CD4-positive, CD25-positive, alpha-beta regulatory T cell (primary cell): ENCODE results near the gene EXOC4. TPM values are rescaled to one million over a fixed set of nuclear protein-coding genes. Genes with fewer than 3 reads are reported as not detected.

Source experiments
- ATAC-seq, 2 donors: fragments of 150-1000 bp; cut with Tn5 transposase; one replicate each; pipeline ENCODE4 v1.10.0; 2021; ENCODE audit warnings: low read depth in 2 of 2, moderate number of reproducible peaks in 2 of 2, moderate library complexity in 1 of 2
- DNase-seq, 3 donors: peaks; one replicate each; pipeline versions ENCODE4 v3.0.0 to v3.0.0-alpha.2; 2012 to 2022; ENCODE audit warnings: mixed read lengths in 1 of 3
- H3K27ac ChIP-seq: one replicate; pipeline ENCODE4 v1.7.0; 2013; ENCODE audit warnings: mild to moderate bottlenecking, low read length; ENCODE audit not compliant: insufficient read depth, poor library complexity, severe bottlenecking
- H3K27me3 ChIP-seq: one replicate; pipeline ENCODE4 v1.7.0; 2013; ENCODE audit warnings: low read length; ENCODE audit not compliant: control insufficient read depth, insufficient read depth
- H3K36me3 ChIP-seq: one replicate; pipeline ENCODE4 v1.7.0; 2013; ENCODE audit warnings: mild to moderate bottlenecking, low read length, moderate library complexity; ENCODE audit not compliant: control insufficient read depth, insufficient read depth
- H3K4me1 ChIP-seq: 2 replicates; pipeline ENCODE4 v1.7.0; 2013; ENCODE audit warnings: mild to moderate bottlenecking, low read length; ENCODE audit not compliant: insufficient read depth, control insufficient read depth, poor library complexity, severe bottlenecking
- H3K4me3 ChIP-seq: one replicate; pipeline ENCODE4 v1.7.0; 2013; ENCODE audit warnings: low read depth, mild to moderate bottlenecking, low read length, moderate library complexity
- H3K9me3 ChIP-seq, 2 experiments: 1 replicate in 1 of 2; 2 replicates in 1 of 2; pipeline ENCODE4 v1.7.0; 2013; ENCODE audit warnings: low read length in 2 of 2, mild to moderate bottlenecking in 1 of 2, moderate library complexity in 1 of 2; ENCODE audit not compliant: control insufficient read depth in 2 of 2
- H3K27ac Mint-ChIP-seq, 3 donors: one replicate each; pipeline ENCODE4 v1.8.0; 2020 to 2022; ENCODE audit warnings: mild to moderate bottlenecking in 3 of 3, mixed read lengths in 3 of 3, moderate library complexity in 2 of 3
- H3K27me3 Mint-ChIP-seq: one replicate; pipeline ENCODE4 v1.8.0; 2022; ENCODE audit warnings: mild to moderate bottlenecking, mixed read lengths
- H3K36me3 Mint-ChIP-seq: one replicate; pipeline ENCODE4 v1.8.0; 2020; ENCODE audit warnings: mixed read lengths
- H3K4me1 Mint-ChIP-seq, 4 donors: one replicate each; pipeline ENCODE4 v1.8.0; 2020 to 2022; ENCODE audit warnings: mixed read lengths in 4 of 4, mild to moderate bottlenecking in 1 of 4
- H3K4me3 Mint-ChIP-seq, 4 donors: one replicate each; pipeline ENCODE4 v1.8.0; 2020 to 2022; ENCODE audit warnings: mild to moderate bottlenecking in 4 of 4, mixed read lengths in 4 of 4, moderate library complexity in 3 of 4
- H3K9me3 Mint-ChIP-seq, 7 donors: one replicate each; pipeline ENCODE4 v1.8.0; 2020 to 2022; ENCODE audit warnings: mixed read lengths in 7 of 7, mild to moderate bottlenecking in 3 of 7, moderate library complexity in 2 of 7
- polyA plus RNA-seq, 4 donors: library from polyadenylated mRNA; unstranded; fragments of 300-500 nt; fragmentation: Illumina TruSeq; gene quantifications; one replicate each; pipeline ENCODE4 v1.2.3, GENCODE V29; 2021
- total RNA-seq: library from RNA; stranded (reverse); gene quantifications from one replicate; pipeline ENCODE4 v1.2.3, GENCODE V29; 2022

Gene EXOC4
- total and polyA plus RNA-seq, 5 donors from 2014 or later, result 39.1 to 118 (median 52.2) TPM

GRCh38 chr7:134019251-134019650 lies 766.4 kb downstream of the EXOC4 start:
- H3K4me1 Mint-ChIP-seq, result peaks cover 0 to 3% (median 0%) of the 10 kb centered on the region in 4 donors
- ATAC-seq (no peak), DNase-seq (no peak)
- no peak overlapping the region for H3K4me3 Mint-ChIP-seq
- H3K4me1 ChIP-seq, result no peaks in the 10 kb centered on the region
- no peak overlapping the region for H3K27ac Mint-ChIP-seq
- H3K27ac ChIP-seq, result no peak overlapping the region
- no peaks in the 10 kb centered on the region for H3K27me3 ChIP-seq
- H3K9me3 ChIP-seq, result no peaks in the 10 kb centered on the region
- peaks cover 12% of the 10 kb centered on the region for H3K36me3 Mint-ChIP-seq
- no peaks in the 10 kb centered on the region for H3K36me3 ChIP-seq
- no peaks in the 10 kb centered on the region for H3K27me3 Mint-ChIP-seq
- no peaks in the 10 kb centered on the region for H3K9me3 Mint-ChIP-seq
- no peak overlapping the region for H3K4me3 ChIP-seq

GRCh38 chr7:134021836-134022235 lies 769.0 kb downstream of the EXOC4 start:
- H3K4me1 Mint-ChIP-seq, result no peaks in the 10 kb centered on the region
- H3K4me3 Mint-ChIP-seq, result no peak overlapping the region
- no peak overlapping the region for H3K27ac Mint-ChIP-seq
- H3K36me3 Mint-ChIP-seq, result peaks cover 19% of the 10 kb centered on the region
- no peaks in the 10 kb centered on the region for H3K9me3 Mint-ChIP-seq
- no peak overlapping the region for H3K4me3 ChIP-seq
- no peaks in the 10 kb centered on the region for H3K27me3 Mint-ChIP-seq
- DNase-seq (no peak), ATAC-seq (no peak)
- no peaks in the 10 kb centered on the region for H3K27me3 ChIP-seq
- H3K4me1 ChIP-seq, result no peaks in the 10 kb centered on the region
- H3K9me3 ChIP-seq, result no peaks in the 10 kb centered on the region
- H3K36me3 ChIP-seq, result no peaks in the 10 kb centered on the region
- H3K27ac ChIP-seq, result no peak overlapping the region

GRCh38 chr7:134022286-134022911 lies 769.5 kb downstream of the EXOC4 start:
- H3K36me3 ChIP-seq, result no peaks in the 10 kb centered on the region

GRCh38 chr7:134024739-134025138 lies 771.9 kb downstream of the EXOC4 start:
- H3K4me3 Mint-ChIP-seq, result no peak overlapping the region
- Histone ChIP-seq H3K27ac (no peak overlapping the region), H3K36me3 (no peaks in the 10 kb centered on the region), H3K4me3 (no peak overlapping the region), H3K9me3 (no peaks in the 10 kb centered on the region), H3K27me3 (no peaks in the 10 kb centered on the region), H3K4me1 (no peaks in the 10 kb centered on the region)
- H3K27ac Mint-ChIP-seq, result no peak overlapping the region
- ATAC-seq, result no peak
- H3K9me3 Mint-ChIP-seq, result no peaks in the 10 kb centered on the region
- no peaks in the 10 kb centered on the region for H3K27me3 Mint-ChIP-seq
- no peaks in the 10 kb centered on the region for H3K4me1 Mint-ChIP-seq
- peaks cover 23% of the 10 kb centered on the region for H3K36me3 Mint-ChIP-seq
- DNase-seq, result no peak

More at GRCh38 chr7:134022286-134022911, 769.5 kb downstream of the EXOC4 start:
- H3K4me1 Mint-ChIP-seq, result no peaks in the 10 kb centered on the region
- no peaks in the 10 kb centered on the region for H3K9me3 ChIP-seq
- ATAC-seq (no peak), DNase-seq (no peak)
- no peaks in the 10 kb centered on the region for H3K27me3 ChIP-seq
- H3K27ac ChIP-seq, result no peak overlapping the region
- no peak overlapping the region for H3K4me3 Mint-ChIP-seq
- H3K4me1 ChIP-seq, result no peaks in the 10 kb centered on the region
- peaks cover 20% of the 10 kb centered on the region for H3K36me3 Mint-ChIP-seq
- no peaks in the 10 kb centered on the region for H3K9me3 Mint-ChIP-seq
- no peak overlapping the region for H3K4me3 ChIP-seq
- no peaks in the 10 kb centered on the region for H3K27me3 Mint-ChIP-seq
- H3K27ac Mint-ChIP-seq, result no peak overlapping the region

GRCh38 chr7:134028853-134029252 lies 776.0 kb downstream of the EXOC4 start:
- peaks cover 0 to 5% (median 2%) of the 10 kb centered on the region in 4 donors for H3K4me1 Mint-ChIP-seq
- ATAC-seq (no peak), DNase-seq (no peak)
- Histone ChIP-seq H3K27me3 (no peaks in the 10 kb centered on the region), H3K9me3 (no peaks in the 10 kb centered on the region), H3K4me3 (no peak overlapping the region), H3K27ac (no peak overlapping the region), H3K36me3 (no peaks in the 10 kb centered on the region), H3K4me1 (no peaks in the 10 kb centered on the region)
- peaks cover 0 to under 1% (median 0%) of the 10 kb centered on the region in 7 donors for H3K9me3 Mint-ChIP-seq
- peaks cover 22% of the 10 kb centered on the region for H3K36me3 Mint-ChIP-seq
- H3K4me3 Mint-ChIP-seq, result no peak overlapping the region
- H3K27ac Mint-ChIP-seq, result no peak overlapping the region
- H3K27me3 Mint-ChIP-seq, result no peaks in the 10 kb centered on the region

GRCh38 chr7:134029743-134030142 lies 776.9 kb downstream of the EXOC4 start:
- peaks cover 0 to 5% (median 2%) of the 10 kb centered on the region in 4 donors for H3K4me1 Mint-ChIP-seq
- peak overlapping the region in 1 of 4 donors; percentile 75 for H3K4me3 Mint-ChIP-seq
- Histone ChIP-seq H3K27ac (no peak overlapping the region), H3K36me3 (no peaks in the 10 kb centered on the region), H3K27me3 (no peaks in the 10 kb centered on the region), H3K9me3 (no peaks in the 10 kb centered on the region), H3K4me3 (no peak overlapping the region), H3K4me1 (no peaks in the 10 kb centered on the region)
- peaks cover 0 to 2% (median 0%) of the 10 kb centered on the region in 7 donors for H3K9me3 Mint-ChIP-seq
- ATAC-seq (no peak), DNase-seq (no peak)
- no peak overlapping the region for H3K27ac Mint-ChIP-seq
- H3K27me3 Mint-ChIP-seq, result no peaks in the 10 kb centered on the region
- peaks cover 27% of the 10 kb centered on the region for H3K36me3 Mint-ChIP-seq

- ATAC-seq (no peak), DNase-seq (no peak)
- no peak overlapping the region for H3K27ac ChIP-seq
- H3K4me3 Mint-ChIP-seq, result no peak overlapping the region
- H3K27me3 ChIP-seq, result no peaks in the 10 kb centered on the region
- H3K4me3 ChIP-seq, result no peak overlapping the region
- H3K4me1 ChIP-seq, result no peaks in the 10 kb centered on the region
- no peaks in the 10 kb centered on the region for H3K9me3 ChIP-seq
- H3K4me1 Mint-ChIP-seq, result peaks cover 0 to 5% (median 3%) of the 10 kb centered on the region in 4 donors
- H3K27ac Mint-ChIP-seq, result no peak overlapping the region
- H3K27me3 Mint-ChIP-seq, result no peaks in the 10 kb centered on the region
- peaks cover 27% of the 10 kb centered on the region for H3K36me3 Mint-ChIP-seq
- peaks cover 0 to 2% (median 0%) of the 10 kb centered on the region in 7 donors for H3K9me3 Mint-ChIP-seq
- no peaks in the 10 kb centered on the region for H3K36me3 ChIP-seq
Observed at GRCh38 chr7:134030460-134030865, 777.6 kb downstream of the EXOC4 start.
